Measurements from ENCODE around the gene DRG2. TPM values are rescaled to one million over a fixed set of nuclear protein-coding genes. Genes with fewer than 3 reads are reported as not detected.

DRG2 gene
- polyA plus RNA-seq, 2 of the 4 experiments (the other 2 are of a cell fraction), result 41.9 to 48.3 TPM

DNA sequence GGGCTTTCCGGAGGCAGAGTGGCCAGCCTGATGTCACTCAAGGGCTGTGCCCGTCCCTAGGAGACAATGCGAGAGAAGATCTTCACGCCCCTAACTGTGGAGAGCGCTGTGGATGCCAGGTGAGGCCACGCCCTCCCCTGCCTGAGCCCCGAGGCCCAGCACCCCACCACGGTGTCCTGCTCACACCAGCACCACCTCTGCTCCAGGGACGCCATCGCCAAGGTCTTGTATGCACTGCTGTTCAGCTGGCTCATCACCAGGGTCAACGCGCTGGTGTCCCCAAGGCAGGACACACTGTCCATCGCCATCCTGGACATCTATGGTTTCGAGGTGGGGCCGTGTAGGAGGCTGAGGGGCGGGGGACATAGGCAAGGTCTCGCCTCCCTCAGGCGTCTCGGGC is 48.6 kb downstream of the DRG2 start:
- 72% methylated on average over 16 of the region's 19 CpGs for WGBS (ENCODE audit: missing lambda C conversion rate)
- FAIRE-seq, result no peak
- DNase-seq (ENCODE audit: low read depth in 1 of 2, low spot score in 1 of 2), result no peak
- no peak overlapping the region for H3K4me3 ChIP-seq
- ATAC-seq, result no peak
- no peak overlapping the region for H3K4me2 ChIP-seq
- CTCF ChIA-PET, result interaction anchor here (0.6 kb wide), 1 partner anchor 81 kb away, joined by 3 read pairs; no protein-coding TSS in a partner anchor
- POLR2A ChIA-PET, result no interaction called here
- H3K4me1 ChIP-seq, result no peaks in the 10 kb centered on the region
- no peaks in the 10 kb centered on the region for H3K9me3 ChIP-seq
- TF ChIP-seq CBX2 (IDR thresholded peaks at IDR 0.05; ENCODE audit: borderline replicate concordance, low read depth), result no peak
- H3K27ac ChIP-seq, result no peak overlapping the region

GRCh38 chr17:18138065-18138749 is 50.5 kb downstream of the DRG2 start:
- Histone ChIP-seq H3K27ac (no peak overlapping the region), H3K4me1 (no peaks in the 10 kb centered on the region), H3K4me2 (no peak overlapping the region), H3K9me3 (no peaks in the 10 kb centered on the region), H3K4me3 (no peak overlapping the region)
- no peak for DNase-seq (ENCODE audit: low read depth in 1 of 2, low spot score in 1 of 2)
- ChIA-PET POLR2A (no interaction called here), CTCF (interaction anchor here (0.7 to 6.5 kb wide), 7 partner anchors 9 to 247 kb away, joined by 3 to 67 read pairs (median 10); no protein-coding TSS in a partner anchor)
- no peak for TF ChIP-seq RARB (CRISPR knock-in tag; IDR thresholded peaks at IDR 0.05)
- TF ChIP-seq NR3C1 (IDR thresholded peaks at IDR 0.05), result no peak
- TF ChIP-seq FOSL2 (IDR thresholded peaks at IDR 0.05), result no peak
- TF ChIP-seq FOSL2 (CRISPR knock-in tag; IDR thresholded peaks at IDR 0.05), result no peak
- TF ChIP-seq MAFK (IDR thresholded peaks at IDR 0.05; ENCODE audit: partially characterized antibody), result no peak
- TF ChIP-seq ZSCAN20 (CRISPR knock-in tag; IDR thresholded peaks at IDR 0.05), result no peak
- TF ChIP-seq CBX8 (IDR thresholded peaks at IDR 0.05), result no peak
- no peak for TF ChIP-seq NFE2L2 (conservative IDR thresholded peaks at IDR 0.05; ENCODE audit: low read length)
- no peak for TF ChIP-seq HOXB5 (CRISPR knock-in tag; IDR thresholded peaks at IDR 0.05)
- TF ChIP-seq POLR2AphosphoS2 (conservative IDR thresholded peaks at IDR 0.05; ENCODE audit: low read length), result no peak
- TF ChIP-seq ZNF302 (CRISPR knock-in tag; IDR thresholded peaks at IDR 0.05), result no peak
- FAIRE-seq, result no peak
- WGBS (ENCODE audit: missing lambda C conversion rate), result 74% methylated on average over 8 of the region's 8 CpGs
- ATAC-seq, result no peak

- H3K9me3 ChIP-seq, result no peaks in the 10 kb centered on the region
- ChIA-PET CTCF (interaction anchor here (0.7 to 6.5 kb wide), 11 partner anchors 8 to 248 kb away, joined by 3 to 67 read pairs (median 8); partner anchors contain the start of gene ALKBH5), POLR2A (no interaction called here)
- DNase-seq (ENCODE audit: low read depth in 1 of 2, low spot score in 1 of 2) (no peak), FAIRE-seq (no peak), ATAC-seq (no peak)
- H3K4me3 ChIP-seq, result no peak overlapping the region
- TF ChIP-seq POLR2AphosphoS2 (conservative IDR thresholded peaks at IDR 0.05; ENCODE audit: low read length) (no peak), FOXS1 (CRISPR knock-in tag; IDR thresholded peaks at IDR 0.05) (no peak), EHF (CRISPR knock-in tag; IDR thresholded peaks at IDR 0.05) (no peak), ATOH8 (CRISPR knock-in tag; IDR thresholded peaks at IDR 0.05; ENCODE audit: low read depth) (no peak), EHMT2 (IDR thresholded peaks at IDR 0.05; ENCODE audit: low read depth) (no peak), PHF8 (IDR thresholded peaks at IDR 0.05; ENCODE audit: borderline replicate concordance, low read depth) (no peak), CEBPB (IDR thresholded peaks at IDR 0.05) (no peak), JUN (IDR thresholded peaks at IDR 0.05) (no peak)
- TF ChIP-seq, protein P1, sequence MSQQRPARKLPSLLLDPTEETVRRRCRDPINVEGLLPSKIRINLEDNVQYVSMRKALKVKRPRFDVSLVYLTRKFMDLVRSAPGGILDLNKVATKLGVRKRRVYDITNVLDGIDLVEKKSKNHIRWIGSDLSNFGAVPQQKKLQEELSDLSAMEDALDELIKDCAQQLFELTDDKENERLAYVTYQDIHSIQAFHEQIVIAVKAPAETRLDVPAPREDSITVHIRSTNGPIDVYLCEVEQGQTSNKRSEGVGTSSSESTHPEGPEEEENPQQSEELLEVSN (IDR thresholded peaks at IDR 0.05; ENCODE audit: borderline replicate concordance, low read depth), result no peak
- TF ChIP-seq, protein P2, sequence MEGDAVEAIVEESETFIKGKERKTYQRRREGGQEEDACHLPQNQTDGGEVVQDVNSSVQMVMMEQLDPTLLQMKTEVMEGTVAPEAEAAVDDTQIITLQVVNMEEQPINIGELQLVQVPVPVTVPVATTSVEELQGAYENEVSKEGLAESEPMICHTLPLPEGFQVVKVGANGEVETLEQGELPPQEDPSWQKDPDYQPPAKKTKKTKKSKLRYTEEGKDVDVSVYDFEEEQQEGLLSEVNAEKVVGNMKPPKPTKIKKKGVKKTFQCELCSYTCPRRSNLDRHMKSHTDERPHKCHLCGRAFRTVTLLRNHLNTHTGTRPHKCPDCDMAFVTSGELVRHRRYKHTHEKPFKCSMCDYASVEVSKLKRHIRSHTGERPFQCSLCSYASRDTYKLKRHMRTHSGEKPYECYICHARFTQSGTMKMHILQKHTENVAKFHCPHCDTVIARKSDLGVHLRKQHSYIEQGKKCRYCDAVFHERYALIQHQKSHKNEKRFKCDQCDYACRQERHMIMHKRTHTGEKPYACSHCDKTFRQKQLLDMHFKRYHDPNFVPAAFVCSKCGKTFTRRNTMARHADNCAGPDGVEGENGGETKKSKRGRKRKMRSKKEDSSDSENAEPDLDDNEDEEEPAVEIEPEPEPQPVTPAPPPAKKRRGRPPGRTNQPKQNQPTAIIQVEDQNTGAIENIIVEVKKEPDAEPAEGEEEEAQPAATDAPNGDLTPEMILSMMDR (IDR thresholded peaks at IDR 0.05), result no peak
- H3K4me1 ChIP-seq, result no peaks in the 10 kb centered on the region
- 69% methylated on average over 2 of the region's 2 CpGs for WGBS (ENCODE audit: missing lambda C conversion rate)
- H3K4me2 ChIP-seq, result no peak overlapping the region
- H3K27ac ChIP-seq, result no peak overlapping the region; a peak in 1 of 6 replicates
Observed at GRCh38 chr17:18139092-18139491, 51.3 kb downstream of the DRG2 start.
